ENCODE results near the gene UPK3BL1.
"Not testable (repeated sequence)": the region's sequence is repeated elsewhere in the genome, so short reads cannot be mapped to it uniquely, and the experiment has no call there.

UPK3BL1 gene

GRCh38 chr7:102599699-102600098 lies 42.9 kb downstream of the UPK3BL1 start:
- H3K4me1 ChIP-seq (ENCODE audit: control extremely low read depth in 1 of 4, control insufficient read depth in 4 of 4, insufficient read depth in 4 of 4, low read length in 3 of 4); CTCF ChIA-PET; H3K27me3 ChIP-seq (replicated peaks in 2 of 5; ENCODE audit: control insufficient read depth in 4 of 5, insufficient read depth in 5 of 5, low read length in 4 of 5); H3K9me3 ChIP-seq (ENCODE audit: control extremely low read depth in 1 of 5, control insufficient read depth in 4 of 5, insufficient read depth in 2 of 5, low read depth in 1 of 5, low read length in 4 of 5); DNase-seq; H3K36me3 ChIP-seq (ENCODE audit: control insufficient read depth in 4 of 4, insufficient read depth in 4 of 4, low read length in 3 of 4); H3K4me3 ChIP-seq (ENCODE audit: control insufficient read depth in 1 of 7, extremely low read depth in 1 of 7, insufficient read depth in 4 of 7, low read depth in 2 of 7, low read length in 6 of 7); POLR2A ChIA-PET; H3K27ac ChIP-seq (ENCODE audit: insufficient read depth in 1 of 2, low read depth in 1 of 2, low read length in 2 of 2, poor library complexity in 1 of 2, severe bottlenecking in 2 of 2): not testable (repeated sequence)
- no CpG with 5 or more reads among the region's 9 CpGs for WGBS (ENCODE audit: insufficient coverage)

GRCh38 chr7:102596036-102596435 lies 46.6 kb downstream of the UPK3BL1 start:
- CTCF ChIA-PET; H3K27me3 ChIP-seq (replicated peaks in 2 of 5; ENCODE audit: control insufficient read depth in 4 of 5, insufficient read depth in 5 of 5, low read length in 4 of 5); H3K4me3 ChIP-seq (ENCODE audit: control insufficient read depth in 1 of 7, extremely low read depth in 1 of 7, insufficient read depth in 4 of 7, low read depth in 2 of 7, low read length in 6 of 7); H3K27ac ChIP-seq (ENCODE audit: insufficient read depth in 1 of 2, low read depth in 1 of 2, low read length in 2 of 2, poor library complexity in 1 of 2, severe bottlenecking in 2 of 2); H3K36me3 ChIP-seq (ENCODE audit: control insufficient read depth in 4 of 4, insufficient read depth in 4 of 4, low read length in 3 of 4); H3K4me1 ChIP-seq (ENCODE audit: control extremely low read depth in 1 of 4, control insufficient read depth in 4 of 4, insufficient read depth in 4 of 4, low read length in 3 of 4); H3K9me3 ChIP-seq (ENCODE audit: control extremely low read depth in 1 of 5, control insufficient read depth in 4 of 5, insufficient read depth in 2 of 5, low read depth in 1 of 5, low read length in 4 of 5); POLR2A ChIA-PET; DNase-seq: not testable (repeated sequence)
- WGBS (ENCODE audit: insufficient coverage): no CpG with 5 or more reads among the region's 10 CpGs

GRCh38 chr7:102593637-102594334 lies 48.8 kb downstream of the UPK3BL1 start:
- WGBS (ENCODE audit: insufficient coverage): no CpG with 5 or more reads among the region's 68 CpGs
- H3K9me3 ChIP-seq (ENCODE audit: control extremely low read depth in 1 of 5, control insufficient read depth in 4 of 5, insufficient read depth in 2 of 5, low read depth in 1 of 5, low read length in 4 of 5); CTCF ChIA-PET; H3K36me3 ChIP-seq (ENCODE audit: control insufficient read depth in 4 of 4, insufficient read depth in 4 of 4, low read length in 3 of 4); H3K27ac ChIP-seq (ENCODE audit: insufficient read depth in 1 of 2, low read depth in 1 of 2, low read length in 2 of 2, poor library complexity in 1 of 2, severe bottlenecking in 2 of 2); POLR2A ChIA-PET; H3K27me3 ChIP-seq (replicated peaks in 2 of 5; ENCODE audit: control insufficient read depth in 4 of 5, insufficient read depth in 5 of 5, low read length in 4 of 5); DNase-seq; H3K4me3 ChIP-seq (ENCODE audit: control insufficient read depth in 1 of 7, extremely low read depth in 1 of 7, insufficient read depth in 4 of 7, low read depth in 2 of 7, low read length in 6 of 7); H3K4me1 ChIP-seq (ENCODE audit: control extremely low read depth in 1 of 4, control insufficient read depth in 4 of 4, insufficient read depth in 4 of 4, low read length in 3 of 4): not testable (repeated sequence)

GRCh38 chr7:102592477-102593019 lies 50.0 kb downstream of the UPK3BL1 start:
- CTCF ChIA-PET; H3K9me3 ChIP-seq (ENCODE audit: control extremely low read depth in 1 of 5, control insufficient read depth in 4 of 5, insufficient read depth in 2 of 5, low read depth in 1 of 5, low read length in 4 of 5); POLR2A ChIA-PET; H3K27ac ChIP-seq (ENCODE audit: insufficient read depth in 1 of 2, low read depth in 1 of 2, low read length in 2 of 2, poor library complexity in 1 of 2, severe bottlenecking in 2 of 2); DNase-seq; H3K4me1 ChIP-seq (ENCODE audit: control extremely low read depth in 1 of 4, control insufficient read depth in 4 of 4, insufficient read depth in 4 of 4, low read length in 3 of 4); H3K4me3 ChIP-seq (ENCODE audit: control insufficient read depth in 1 of 7, extremely low read depth in 1 of 7, insufficient read depth in 4 of 7, low read depth in 2 of 7, low read length in 6 of 7); H3K36me3 ChIP-seq (ENCODE audit: control insufficient read depth in 4 of 4, insufficient read depth in 4 of 4, low read length in 3 of 4); H3K27me3 ChIP-seq (replicated peaks in 2 of 5; ENCODE audit: control insufficient read depth in 4 of 5, insufficient read depth in 5 of 5, low read length in 4 of 5): not testable (repeated sequence)
- WGBS (ENCODE audit: insufficient coverage): no CpG with 5 or more reads among the region's 26 CpGs

GRCh38 chr7:102589857-102590256 lies 52.7 kb downstream of the UPK3BL1 start:
- WGBS (ENCODE audit: insufficient coverage): no CpG with 5 or more reads among the region's 9 CpGs
- POLR2A ChIA-PET, CTCF ChIA-PET: not testable (repeated sequence)

More at GRCh38 chr7:102589857-102590256, 52.7 kb downstream of the UPK3BL1 start:
- H3K27ac ChIP-seq (ENCODE audit: insufficient read depth in 1 of 2, low read depth in 1 of 2, low read length in 2 of 2, poor library complexity in 1 of 2, severe bottlenecking in 2 of 2); DNase-seq; H3K27me3 ChIP-seq (replicated peaks in 2 of 5; ENCODE audit: control insufficient read depth in 4 of 5, insufficient read depth in 5 of 5, low read length in 4 of 5); H3K36me3 ChIP-seq (ENCODE audit: control insufficient read depth in 4 of 4, insufficient read depth in 4 of 4, low read length in 3 of 4); H3K4me1 ChIP-seq (ENCODE audit: control extremely low read depth in 1 of 4, control insufficient read depth in 4 of 4, insufficient read depth in 4 of 4, low read length in 3 of 4); H3K4me3 ChIP-seq (ENCODE audit: control insufficient read depth in 1 of 7, extremely low read depth in 1 of 7, insufficient read depth in 4 of 7, low read depth in 2 of 7, low read length in 6 of 7); H3K9me3 ChIP-seq (ENCODE audit: control extremely low read depth in 1 of 5, control insufficient read depth in 4 of 5, insufficient read depth in 2 of 5, low read depth in 1 of 5, low read length in 4 of 5): not testable (repeated sequence)
